Heart left ventricle (tissue), 16 donors: ENCODE results near the gene CLCA4. TPM values are rescaled to one million over a fixed set of nuclear protein-coding genes. Genes with fewer than 3 reads are reported as not detected.

Source experiments
- ATAC-seq, 4 donors: fragments of 200-7000 bp; cut with Tn5 transposase; one replicate each; pipeline ENCODE4 v1.9.1; 2020 to 2022; ENCODE audit warnings: moderate library complexity in 4 of 4, mild to moderate bottlenecking in 3 of 4, moderate number of reproducible peaks in 1 of 4
- DNase-seq, 5 donors: peaks; one replicate each; pipeline ENCODE4 v3.0.0-alpha.2; 2020
- H3K27ac ChIP-seq, 12 donors: fragments of 200-600 bp; sonication (generic) in 4 of 12; one replicate each; pipeline versions ENCODE4 v1.5.0 to v1.8.0; 2016 to 2022; ENCODE audit warnings: mild to moderate bottlenecking in 2 of 12
- H3K27me3 ChIP-seq, 9 donors: fragments of 200-600 bp; sonication (generic) in 2 of 9; one replicate each; pipeline versions ENCODE4 v1.5.1 to v1.8.0; 2016 to 2022; ENCODE audit warnings: mild to moderate bottlenecking in 3 of 9
- H3K36me3 ChIP-seq, 9 donors: fragments of 200-600 bp; sonication (generic) in 2 of 9; one replicate each; pipeline versions ENCODE4 v1.5.0 to v1.8.0; 2018 to 2022; ENCODE audit warnings: mild to moderate bottlenecking in 2 of 9
- H3K4me1 ChIP-seq, 12 donors: fragments of 200-600 bp; sonication (generic) in 4 of 12; one replicate each; pipeline versions ENCODE4 v1.5.0 to v1.8.0; 2016 to 2022; ENCODE audit warnings: mild to moderate bottlenecking in 3 of 12
- H3K4me3 ChIP-seq, 12 donors: fragments of 200-600 bp; sonication (generic) in 4 of 12; one replicate each; pipeline versions ENCODE4 v1.5.0 to v1.8.0; 2017 to 2022; ENCODE audit warnings: mild to moderate bottlenecking in 9 of 12, moderate library complexity in 4 of 12
- H3K9me3 ChIP-seq, 12 donors: fragments of 200-600 bp; sonication (generic) in 4 of 12; one replicate each; pipeline versions ENCODE4 v1.5.0 to v1.8.0; 2016 to 2022; ENCODE audit warnings: mild to moderate bottlenecking in 1 of 12
- CTCF ChIP-seq, 12 donors: fragments of 200-600 bp; sonication (generic) in 4 of 12; IDR thresholded peaks; one replicate each; pipeline versions ENCODE4 v1.5.0 to v1.8.0; 2018 to 2022; ENCODE audit warnings: antibody characterized with exemption in 12 of 12, mild to moderate bottlenecking in 5 of 12
- POLR2A ChIP-seq, 2 donors: fragments of 450-650 bp; IDR thresholded peaks; one replicate each; pipeline ENCODE4 v1.6.1; 2017; ENCODE audit warnings: antibody characterized with exemption in 2 of 2, mild to moderate bottlenecking in 2 of 2, moderate library complexity in 2 of 2
- WGBS, 4 donors: extraction: QIAGEN DNeasy Blood & Tissue Kit in 2 of 4; methylation state at CpG; one replicate each; pipeline versions ENCODE4 v1.1.5 to v1.1.7; 2013 to 2018; 5-methylcytosine and 5-hydroxymethylcytosine counted together
- intact Hi-C, 10 donors: fragments of 100-400 bp; cut with DNase I; formaldehyde crosslinking; loops; one replicate each; pipeline versions ENCODE4 v1.11.1 to v1.14.2; 2022
- polyA plus RNA-seq, 2 donors: library from polyadenylated mRNA; stranded (reverse); fragments of 200-250 nt; gene quantifications; one replicate each; pipeline ENCODE4 v1.2.3, GENCODE V29; 2013
- total RNA-seq, 9 donors: library from RNA; depleted of rRNA in 2 of 9; stranded (reverse); fragments of >200 nt in 2 of 9; fragmentation: NEBNext Ultra II Directional in 3 of 9; extraction: Animal tissue kit (Norgen Biotek cat#: 25700) in 3 of 9; gene quantifications; one replicate each; pipeline versions ENCODE4 v1.1.0 to v1.2.4, GENCODE V29; 2016 to 2023
- donor health status: ischemic (EF 13 %, LVEDD 7.1; RV severe dilation, severe dysfunction).
- donor health status: healthy with polysubstance abuse.
- donor health status: DM: no; HTN: yes; CAD: no.
- donor health status: DM: no; HTN: no; CAD: no.
- donor health status: ischemic (EF 25% LVEDD 6.9; RV normal size, moderate dysfunction).
- donor health status: ischemic (EF 25% LVEDD 5.7; RV mildly dilated, moderate dysfunction).
- donor health status: healthy.
- donor health status: DM: yes; HTN: yes; CAD: no.
- donor health status: ischemic (EF 35%, LVEDD 5.7; RV mildly dilated, moderate dysfunction).
- donor health status: nonischemic (EF 11% LVEDD 7.7; RV severe dilation, severe dysfunction).
- donor health status: DM: yes; HTN: yes; CAD: no.
- donor health status: PGD.
- donor health status: ischemic (EF 29% LVEDD 5.4; RV normal size, mild dysfunction).
- donor health status: nonischemic (EF 23%, LVEDD 6.1; RV moderate dilation, normal function).

CLCA4 gene
- total and polyA plus RNA-seq, 11 donors: 0.14 to 0.51 TPM; not detected in 9

- Histone ChIP-seq H3K9me3 (peaks cover 0 to 27% (median 6%) of the 10 kb centered on the region in 12 donors), H3K4me3 (no peak overlapping the region), H3K27me3 (no peaks in the 10 kb centered on the region), H3K36me3 (no peaks in the 10 kb centered on the region), H3K4me1 (no peaks in the 10 kb centered on the region), H3K27ac (no peak overlapping the region)
- intact Hi-C loops: no loop called here
- no peak for DNase-seq
- TF ChIP-seq CTCF (IDR thresholded peaks at IDR 0.05) (no peak), POLR2A (IDR thresholded peaks at IDR 0.05) (no peak)
- ATAC-seq: no peak
Measured at GRCh38 chr1:86618358-86618757, 71.5 kb downstream of the CLCA4 start.

GRCh38 chr1:86619313-86619712, 72.4 kb downstream of the CLCA4 start:
- Histone ChIP-seq H3K27ac (no peak overlapping the region), H3K4me3 (no peak overlapping the region), H3K36me3 (no peaks in the 10 kb centered on the region), H3K27me3 (no peaks in the 10 kb centered on the region), H3K4me1 (no peaks in the 10 kb centered on the region), H3K9me3 (peaks cover 0 to 23% (median 3%) of the 10 kb centered on the region in 12 donors)
- intact Hi-C loops: no loop called here
- 84 to 89% (median 86%) methylated on average over 4 of the region's 4 CpGs for WGBS, 4 donors
- ATAC-seq (no peak), DNase-seq (no peak)
- TF ChIP-seq CTCF (IDR thresholded peaks at IDR 0.05): no peak
- no peak for TF ChIP-seq POLR2A (IDR thresholded peaks at IDR 0.05)

- Histone ChIP-seq H3K27ac (no peak overlapping the region), H3K4me3 (no peak overlapping the region), H3K9me3 (peaks cover 0 to 31% (median 7%) of the 10 kb centered on the region in 12 donors), H3K4me1 (no peaks in the 10 kb centered on the region), H3K36me3 (no peaks in the 10 kb centered on the region), H3K27me3 (no peaks in the 10 kb centered on the region)
- 39 to 50% (median 46%) methylated on average over 1 of the region's 1 CpG for WGBS, 4 donors
- intact Hi-C loops: no loop called here
- TF ChIP-seq POLR2A (IDR thresholded peaks at IDR 0.05) (no peak), CTCF (IDR thresholded peaks at IDR 0.05) (no peak)
- no peak for DNase-seq
- ATAC-seq: no peak
Measured at GRCh38 chr1:86621286-86621685, 74.4 kb downstream of the CLCA4 start.

Other genes with a start within 250 kb of the CLCA4 start
- gene ODF2L, start 150.8 kb upstream of the CLCA4 start, total RNA-seq: 10 to 100 TPM in 6 of 9 donors, 1 to 10 TPM in 3; 6.2 to 23.7 (median 12.3) TPM
- gene ODF2L, start 150.8 kb upstream of the CLCA4 start, polyA plus RNA-seq: 10 to 100 TPM in 1 of 2 donors, 1 to 10 TPM in 1; 8.6 to 14.0 TPM
- under 1 TPM in 2 of 9 donors, not detected in 7; 0.16 to 0.24 TPM for gene CLCA2, start 122.9 kb upstream of the CLCA4 start, total RNA-seq
- under 1 TPM in 1 of 2 donors, not detected in 1; 0.07 TPM for gene CLCA2, start 122.9 kb upstream of the CLCA4 start, polyA plus RNA-seq
- under 1 TPM in 1 of 9 donors, not detected in 8; 0.07 TPM for gene CLCA1, start 78.2 kb upstream of the CLCA4 start, total RNA-seq
- under 1 TPM in 1 of 2 donors, not detected in 1; 0.06 TPM for gene CLCA1, start 78.2 kb upstream of the CLCA4 start, polyA plus RNA-seq
- 100 to 1,000 TPM in 7 of 9 donors, 10 to 100 TPM in 2; 53.6 to 203 (median 127) TPM for gene SH3GLB1, start 157.5 kb downstream of the CLCA4 start, total RNA-seq
- 10 to 100 TPM; 26.3 to 77.6 TPM for gene SH3GLB1, start 157.5 kb downstream of the CLCA4 start, polyA plus RNA-seq